Measurements from ENCODE around the gene LGALS4. TPM values are rescaled to one million over a fixed set of nuclear protein-coding genes. Genes with fewer than 3 reads are reported as not detected.
"Not testable (repeated sequence)": the region's sequence is repeated elsewhere in the genome, so short reads cannot be mapped to it uniquely, and the experiment has no call there.

The LGALS4 gene
- total RNA-seq, 1 experiment from 2014 or later, result not detected

DNA sequence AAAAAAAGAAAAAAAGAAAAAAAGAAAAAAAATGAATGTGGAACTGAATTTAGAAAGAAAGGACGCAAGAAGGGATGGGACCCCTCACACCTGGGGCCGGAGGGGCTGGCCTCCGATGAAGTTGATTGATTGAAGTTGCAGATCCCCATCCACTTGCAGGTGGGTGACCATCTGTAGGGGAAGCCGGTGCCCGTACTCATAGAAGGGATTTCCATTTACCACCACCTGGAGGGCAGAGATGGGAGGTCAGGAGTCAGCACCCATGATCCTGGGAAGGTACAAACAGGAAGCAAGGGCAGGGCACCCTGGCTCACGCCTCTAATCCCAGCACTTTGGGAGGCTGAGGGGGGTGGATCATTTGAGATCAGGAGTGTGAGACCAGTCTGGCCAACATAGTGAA lies 6.4 kb downstream of the LGALS4 start:
- Histone ChIP-seq H3K27ac (no peak overlapping the region), H3K27me3 (replicated peaks) (no peaks in the 10 kb centered on the region), H3K4me1 (replicated peaks) (no peaks in the 10 kb centered on the region), H3K4me3 (no peak overlapping the region), H3K36me3 (no peaks in the 10 kb centered on the region), H3K9me3 (replicated peaks) (no peaks in the 10 kb centered on the region)
- DNase-seq (ENCODE audit: low read depth in 1 of 2, low spot score in 2 of 2), result no peak

- H3K4me3 ChIP-seq, result no peak overlapping the region
- no peak for DNase-seq (ENCODE audit: low read depth in 1 of 2, low spot score in 2 of 2)
- no peak overlapping the region for H3K27ac ChIP-seq
Measured at GRCh38 chr19:38805180-38805579, 7.6 kb downstream of the LGALS4 start.

GRCh38 chr19:38803543-38803942 lies 9.2 kb downstream of the LGALS4 start:
- Histone ChIP-seq H3K9me3 (replicated peaks) (no peaks in the 10 kb centered on the region), H3K4me1 (replicated peaks) (peaks cover 15% of the 10 kb centered on the region), H3K27me3 (replicated peaks) (no peaks in the 10 kb centered on the region), H3K4me3 (no peak overlapping the region), H3K36me3 (no peaks in the 10 kb centered on the region), H3K27ac (no peak overlapping the region)
- no peak for DNase-seq (ENCODE audit: low read depth in 1 of 2, low spot score in 2 of 2)

More at GRCh38 chr19:38805180-38805579, 7.6 kb downstream of the LGALS4 start:
- Histone ChIP-seq H3K27me3 (replicated peaks) (no peaks in the 10 kb centered on the region), H3K36me3 (no peaks in the 10 kb centered on the region), H3K9me3 (replicated peaks) (no peaks in the 10 kb centered on the region), H3K4me1 (replicated peaks) (no peaks in the 10 kb centered on the region; the same call in 1 of the 2 replicates)

DNA sequence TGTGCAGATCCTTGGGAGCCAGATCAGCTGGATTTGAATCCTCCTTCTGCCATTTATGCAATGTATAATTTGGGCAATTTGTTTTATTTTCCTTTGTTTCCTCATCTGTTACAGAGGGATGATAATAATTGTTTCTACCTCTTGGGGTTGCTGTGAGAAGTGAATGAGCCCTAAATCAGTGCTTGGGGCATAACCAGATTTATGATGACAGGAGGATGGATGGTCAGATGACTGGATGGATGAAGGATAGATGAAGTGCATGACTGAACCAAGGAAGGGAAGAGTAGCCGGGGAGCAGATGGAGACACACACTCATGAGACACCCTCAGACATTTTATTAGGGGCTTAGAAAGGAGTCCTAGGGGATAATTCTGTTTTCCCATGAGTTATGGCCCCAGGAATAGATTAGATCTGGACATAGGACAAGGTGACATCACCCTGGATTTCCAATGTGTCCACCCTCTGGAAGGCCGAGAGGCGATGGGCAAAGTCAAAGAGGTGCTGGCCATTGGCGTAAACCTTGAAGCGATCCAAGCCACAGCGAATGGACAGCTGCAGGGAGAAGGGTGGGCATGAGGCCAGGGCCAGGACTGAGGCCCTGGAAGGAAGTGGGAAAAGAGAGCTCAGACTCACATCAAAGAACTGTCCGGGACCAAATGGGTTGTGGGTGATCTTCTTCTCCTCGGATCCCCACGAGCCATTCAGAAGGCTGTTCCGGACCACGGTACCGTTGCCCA lies 11.2 kb downstream of the LGALS4 start:
- H3K9me3 ChIP-seq (replicated peaks), result no peaks in the 10 kb centered on the region
- no peak overlapping the region for H3K4me3 ChIP-seq
- H3K36me3 ChIP-seq, result no peaks in the 10 kb centered on the region
- no peak for DNase-seq (ENCODE audit: low read depth in 1 of 2, low spot score in 2 of 2)
- peaks cover 15% of the 10 kb centered on the region for H3K4me1 ChIP-seq (replicated peaks)
- no peaks in the 10 kb centered on the region for H3K27me3 ChIP-seq (replicated peaks)
- no peak overlapping the region for H3K27ac ChIP-seq

DNA sequence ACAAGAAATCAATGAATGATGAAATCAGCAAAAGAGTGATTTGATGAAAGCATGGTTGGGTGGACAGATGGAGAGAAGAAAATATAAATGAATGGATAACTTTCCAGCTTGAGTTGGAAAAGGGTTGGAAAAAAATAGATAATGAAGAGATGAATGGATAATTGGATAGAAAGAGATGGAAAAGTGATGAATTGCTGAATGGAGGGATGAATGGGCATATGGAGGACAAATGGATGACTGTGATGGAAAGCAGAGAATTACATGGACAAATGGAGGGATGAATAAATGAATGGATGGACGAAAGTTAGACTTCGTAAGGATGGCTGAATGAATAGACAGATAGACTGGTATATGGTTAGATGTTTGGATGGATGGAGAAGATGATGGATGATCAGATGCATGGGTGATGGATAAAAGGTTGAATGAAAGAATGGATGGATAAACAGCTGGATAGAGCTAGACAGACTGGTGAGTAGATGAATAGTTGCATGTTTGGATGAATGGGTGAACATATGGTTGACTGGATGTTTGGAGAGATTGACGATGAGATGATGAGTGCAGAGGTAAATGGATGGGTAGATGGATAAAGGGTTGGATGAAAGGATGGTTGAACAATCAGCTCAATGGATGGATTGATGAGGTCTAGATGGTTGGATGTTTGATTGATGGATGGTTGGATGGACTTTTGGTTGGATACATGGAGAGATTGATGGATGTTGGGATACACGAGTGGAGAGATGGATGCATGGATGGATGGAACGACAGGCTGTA lies 12.0 kb downstream of the LGALS4 start:
- Histone ChIP-seq H3K27ac (no peak overlapping the region), H3K9me3 (replicated peaks) (no peaks in the 10 kb centered on the region), H3K4me1 (replicated peaks) (peaks cover 15% of the 10 kb centered on the region), H3K36me3 (no peaks in the 10 kb centered on the region), H3K27me3 (replicated peaks) (no peaks in the 10 kb centered on the region), H3K4me3 (no peak overlapping the region)
- no peak for DNase-seq (ENCODE audit: low read depth in 1 of 2, low spot score in 2 of 2)

GRCh38 chr19:38799104-38799503 lies 13.6 kb downstream of the LGALS4 start:
- H3K27me3 ChIP-seq (replicated peaks), result no peaks in the 10 kb centered on the region
- peak overlapping the region; percentile 16 for H3K27ac ChIP-seq
- DNase-seq (ENCODE audit: low read depth in 1 of 2, low spot score in 2 of 2), result peak in 1 of 2 experiments; percentile 46
- H3K4me1 ChIP-seq (replicated peaks), result peaks cover 15% of the 10 kb centered on the region
- H3K9me3 ChIP-seq (replicated peaks), result no peaks in the 10 kb centered on the region
- H3K36me3 ChIP-seq, result no peaks in the 10 kb centered on the region
- H3K4me3 ChIP-seq, result no peak overlapping the region

- H3K9me3 ChIP-seq (replicated peaks); H3K27ac ChIP-seq; H3K4me3 ChIP-seq; H3K36me3 ChIP-seq; DNase-seq (ENCODE audit: low read depth in 1 of 2, low spot score in 2 of 2); H3K27me3 ChIP-seq (replicated peaks): not testable (repeated sequence)
- H3K4me1 ChIP-seq (replicated peaks), result peaks cover 22% of the 10 kb centered on the region
Measured at GRCh38 chr19:38797781-38798180, 15.0 kb downstream of the LGALS4 start.

DNA sequence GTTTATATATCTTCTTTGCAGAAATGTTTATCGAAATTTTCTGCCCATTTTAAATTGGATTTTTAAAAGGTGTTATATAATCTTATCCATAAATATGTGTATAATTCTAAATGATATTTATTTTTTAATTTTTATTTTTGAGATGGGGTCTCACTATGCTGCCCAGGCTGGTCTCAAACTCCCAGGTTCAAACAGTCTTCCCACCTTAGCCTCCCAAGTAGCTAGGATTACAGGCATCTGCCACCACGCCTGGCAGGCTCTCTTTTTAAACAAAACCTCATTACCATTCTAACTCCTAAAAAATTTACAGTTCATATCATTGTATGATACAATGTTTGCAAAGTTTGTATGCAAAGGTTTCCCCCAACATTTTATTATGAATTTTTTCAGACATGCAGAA lies 16.6 kb downstream of the LGALS4 start:
- no peak overlapping the region for H3K27ac ChIP-seq
- no peak for DNase-seq (ENCODE audit: low read depth in 1 of 2, low spot score in 2 of 2)
- peaks cover 23% of the 10 kb centered on the region for H3K4me1 ChIP-seq (replicated peaks)
- no peaks in the 10 kb centered on the region for H3K27me3 ChIP-seq (replicated peaks)
- no peaks in the 10 kb centered on the region for H3K36me3 ChIP-seq
- no peak overlapping the region for H3K4me3 ChIP-seq
- no peaks in the 10 kb centered on the region for H3K9me3 ChIP-seq (replicated peaks)

- no peaks in the 10 kb centered on the region for H3K36me3 ChIP-seq
- H3K27me3 ChIP-seq (replicated peaks), result no peaks in the 10 kb centered on the region
- no peak overlapping the region for H3K4me3 ChIP-seq
- no peaks in the 10 kb centered on the region for H3K9me3 ChIP-seq (replicated peaks)
- peaks cover 23% of the 10 kb centered on the region for H3K4me1 ChIP-seq (replicated peaks)
- DNase-seq (ENCODE audit: low read depth in 1 of 2, low spot score in 2 of 2), result no peak
- H3K27ac ChIP-seq, result no peak overlapping the region
Measured at GRCh38 chr19:38795549-38795948, 17.2 kb downstream of the LGALS4 start.

- Histone ChIP-seq H3K36me3 (no peaks in the 10 kb centered on the region), H3K4me3 (no peak overlapping the region), H3K9me3 (replicated peaks) (no peaks in the 10 kb centered on the region), H3K27ac (no peak overlapping the region), H3K27me3 (replicated peaks) (no peaks in the 10 kb centered on the region), H3K4me1 (replicated peaks) (peaks cover 8% of the 10 kb centered on the region)
- no peak for DNase-seq (ENCODE audit: low read depth in 1 of 2, low spot score in 2 of 2)
Measured at GRCh38 chr19:38793671-38794070, 19.1 kb downstream of the LGALS4 start.

DNA sequence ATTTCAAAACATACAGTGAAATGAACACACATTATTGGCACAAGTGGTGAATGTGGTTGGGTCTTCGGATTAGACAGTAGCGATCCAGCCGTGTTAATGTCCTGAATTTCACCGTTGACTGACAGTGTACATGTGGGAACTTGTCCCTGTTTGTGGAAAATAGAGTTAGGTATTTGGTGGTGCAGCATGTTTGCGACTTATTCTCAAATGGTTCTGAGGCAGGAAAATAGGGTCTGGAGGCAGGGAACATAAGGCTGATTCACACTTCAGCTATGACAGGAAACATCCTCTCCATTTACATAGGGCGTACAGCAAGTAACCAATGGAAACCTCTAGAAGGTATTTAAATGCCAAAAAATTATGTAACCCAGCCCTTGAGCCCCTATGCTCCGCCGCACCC lies 19.6 kb downstream of the LGALS4 start:
- Histone ChIP-seq H3K27ac (no peak overlapping the region), H3K9me3 (replicated peaks) (no peaks in the 10 kb centered on the region), H3K27me3 (replicated peaks) (no peaks in the 10 kb centered on the region), H3K4me1 (replicated peaks) (peaks cover 8% of the 10 kb centered on the region), H3K36me3 (no peaks in the 10 kb centered on the region), H3K4me3 (no peak overlapping the region)
- DNase-seq (ENCODE audit: low read depth in 1 of 2, low spot score in 2 of 2), result no peak

DNA sequence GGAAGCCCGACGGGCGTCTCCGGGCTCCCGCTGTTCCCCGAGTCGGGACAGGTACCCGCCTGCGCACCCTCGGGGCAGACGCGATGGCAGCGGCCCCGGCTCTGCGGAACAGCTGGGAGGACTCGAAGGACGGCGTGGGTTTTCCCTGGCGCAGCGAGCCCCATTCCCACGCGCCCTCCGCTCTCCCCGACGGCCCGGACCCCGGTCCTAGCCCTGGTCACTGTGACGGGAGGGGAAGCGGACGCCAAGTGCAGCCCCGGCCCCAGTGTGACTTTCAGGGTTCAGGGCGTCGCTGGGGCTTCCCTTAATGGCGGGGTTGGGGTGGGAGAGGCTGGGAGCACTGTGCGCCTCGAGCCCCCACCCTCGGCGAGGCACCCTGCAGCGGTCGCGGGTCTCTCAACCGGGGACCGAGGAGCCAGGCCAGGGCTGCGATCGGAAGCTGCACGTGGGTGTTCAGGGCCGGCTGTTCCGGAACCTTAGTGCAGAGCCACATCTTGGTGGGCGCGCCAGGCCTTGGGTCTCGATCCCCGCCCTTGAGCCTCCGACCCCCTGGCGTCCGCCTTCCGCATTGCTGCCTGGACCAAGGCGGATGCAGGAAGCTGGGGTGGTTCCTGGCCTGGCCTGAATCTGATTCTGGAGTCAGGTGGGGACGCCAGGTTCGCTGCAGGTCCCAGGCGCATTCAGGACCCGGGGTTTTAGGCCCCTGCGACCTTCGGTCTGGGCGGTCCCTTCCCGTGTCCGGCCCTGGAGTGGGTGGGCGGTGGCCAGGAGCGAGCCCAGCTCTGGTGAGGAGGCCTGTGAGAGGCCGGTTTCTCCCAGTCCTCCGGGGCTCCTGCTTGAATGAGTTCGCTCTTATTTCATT lies 20.3 kb downstream of the LGALS4 start:
- peaks cover 8% of the 10 kb centered on the region for H3K4me1 ChIP-seq (replicated peaks)
- H3K36me3 ChIP-seq, result no peaks in the 10 kb centered on the region
- H3K4me3 ChIP-seq, result no peak overlapping the region
- no peaks in the 10 kb centered on the region for H3K9me3 ChIP-seq (replicated peaks)
- DNase-seq (ENCODE audit: low read depth in 1 of 2, low spot score in 2 of 2), result no peak
- H3K27ac ChIP-seq, result no peak overlapping the region
- no peaks in the 10 kb centered on the region for H3K27me3 ChIP-seq (replicated peaks)

- H3K27ac ChIP-seq; H3K4me1 ChIP-seq (replicated peaks); DNase-seq (ENCODE audit: low read depth in 1 of 2, low spot score in 2 of 2); H3K27me3 ChIP-seq (replicated peaks); H3K9me3 ChIP-seq (replicated peaks); H3K4me3 ChIP-seq; H3K36me3 ChIP-seq: not testable (repeated sequence)
Measured at GRCh38 chr19:38791451-38792064, 21.2 kb downstream of the LGALS4 start.

All from SJSA1 (cell line).